ENCODE data around the gene KISS1. TPM values are rescaled to one million over a fixed set of nuclear protein-coding genes. Genes with fewer than 3 reads are reported as not detected.

KISS1 gene
- total and polyA plus RNA-seq, 3 donors from 2014 or later, result 1.8 to 3.7 (median 3.5) TPM

GRCh38 chr1:204166219-204166618 is 30.1 kb downstream of the KISS1 start, which contains the start of gene REN:
Gene REN, minus strand, starts transcription at chr1:204166337. Its CDS starts 44 bp downstream, at chr1:204166293.
- no peak for DNase-seq
- 68 to 77% methylated on average over 2 to 5 of the region's 5 CpGs for WGBS, 2 donors
- intact Hi-C loops (cut with DNase I; ENCODE audit: low total_unique reads), result no loop called here
- H3K27me3 ChIP-seq, result no peaks in the 10 kb centered on the region
- no peaks in the 10 kb centered on the region for H3K36me3 ChIP-seq (ENCODE audit: low read depth, missing control alignments)
- H3K4me3 ChIP-seq, result no peak within 1 kb of the TSS
- H3K4me1 ChIP-seq, result no peaks in the 10 kb centered on the region
- TF ChIP-seq POLR2A (IDR thresholded peaks at IDR 0.05) (no peak), CTCF (IDR thresholded peaks at IDR 0.05) (no peak)
- no peak within 1 kb of the TSS for H3K27ac ChIP-seq
- no peaks in the 10 kb centered on the region for H3K9me3 ChIP-seq

- no peaks in the 10 kb centered on the region for H3K4me1 ChIP-seq
These were observed 33.7 kb downstream of the KISS1 start for GRCh38 chr1:204162494-204163074.

GRCh38 chr1:204161609-204162493 is 34.4 kb downstream of the KISS1 start:
- no peaks in the 10 kb centered on the region for H3K27me3 ChIP-seq
- 72 to 75% methylated on average over 14 of the region's 14 CpGs for WGBS, 2 donors
- no peaks in the 10 kb centered on the region for H3K9me3 ChIP-seq
- H3K4me1 ChIP-seq, result no peaks in the 10 kb centered on the region
- no peak for DNase-seq
- intact Hi-C loops (cut with DNase I; ENCODE audit: low total_unique reads), result no loop called here
- H3K27ac ChIP-seq, result no peak overlapping the region
- no peak for TF ChIP-seq POLR2A (IDR thresholded peaks at IDR 0.05)
- no peak for TF ChIP-seq CTCF (IDR thresholded peaks at IDR 0.05)
- H3K36me3 ChIP-seq (ENCODE audit: low read depth, missing control alignments), result no peaks in the 10 kb centered on the region
- no peak overlapping the region for H3K4me3 ChIP-seq

More at GRCh38 chr1:204162494-204163074, 33.7 kb downstream of the KISS1 start:
- H3K27me3 ChIP-seq, result no peaks in the 10 kb centered on the region
- no peaks in the 10 kb centered on the region for H3K36me3 ChIP-seq (ENCODE audit: low read depth, missing control alignments)
- no peak for TF ChIP-seq POLR2A (IDR thresholded peaks at IDR 0.05)
- TF ChIP-seq CTCF (IDR thresholded peaks at IDR 0.05), result peak; percentile 82 to 97 (median 85)
- DNase-seq, result peak; percentile 82
- no peak overlapping the region for H3K4me3 ChIP-seq
- intact Hi-C loops (cut with DNase I; ENCODE audit: low total_unique reads), result no loop called here
- no peaks in the 10 kb centered on the region for H3K9me3 ChIP-seq
- no peak overlapping the region for H3K27ac ChIP-seq
- 25 to 40% methylated on average over 7 of the region's 7 CpGs for WGBS, 2 donors

- WGBS, 2 donors, result 35 to 58% methylated on average over 6 of the region's 6 CpGs
- DNase-seq, result no peak
- H3K27me3 ChIP-seq, result no peaks in the 10 kb centered on the region
These were observed 38.3 kb downstream of the KISS1 start for GRCh38 chr1:204157962-204158361.

More at GRCh38 chr1:204157962-204158361, 38.3 kb downstream of the KISS1 start:
- no peaks in the 10 kb centered on the region for H3K9me3 ChIP-seq
- no peaks in the 10 kb centered on the region for H3K4me1 ChIP-seq
- no peak for TF ChIP-seq POLR2A (IDR thresholded peaks at IDR 0.05)
- TF ChIP-seq CTCF (IDR thresholded peaks at IDR 0.05), result no peak
- intact Hi-C loops (cut with DNase I; ENCODE audit: low total_unique reads), result no loop called here
- H3K4me3 ChIP-seq, result no peak overlapping the region
- H3K36me3 ChIP-seq (ENCODE audit: low read depth, missing control alignments), result no peaks in the 10 kb centered on the region
- no peak overlapping the region for H3K27ac ChIP-seq
